ENCODE results near the gene AKAP17A. TPM values are rescaled to one million over a fixed set of nuclear protein-coding genes. Genes with fewer than 3 reads are reported as not detected.
"Not testable (repeated sequence)": the region's sequence is repeated elsewhere in the genome, so short reads cannot be mapped to it uniquely, and the experiment has no call there.

Gene AKAP17A
- total RNA-seq, 1 experiment from 2014 or later: 39.9 TPM

- no peaks in the 10 kb centered on the region for H3K36me3 ChIP-seq (ENCODE audit: control insufficient read depth, insufficient read depth, low read length)
- H3K4me3 Mint-ChIP-seq (ENCODE audit: unreplicated experiment): no peak overlapping the region
These were observed 27.3 kb downstream of the AKAP17A start for GRCh38 chrX:1618689-1619088.

GRCh38 chrX:1623691-1624090, 32.3 kb downstream of the AKAP17A start:
- POLR2A ChIA-PET: no interaction called here

More at GRCh38 chrX:1618689-1619088, 27.3 kb downstream of the AKAP17A start:
- DNase-seq: no peak
- intact Hi-C loops (cut with micrococcal nuclease; ENCODE audit: unreplicated experiment): no loop called here
- Mint-ChIP-seq H3K4me1 (ENCODE audit: low read depth, unreplicated experiment) (no peaks in the 10 kb centered on the region), H3K9me3 (ENCODE audit: unreplicated experiment) (no peaks in the 10 kb centered on the region), H3K27ac (ENCODE audit: unreplicated experiment) (no peak overlapping the region), H3K36me3 (ENCODE audit: insufficient read depth, unreplicated experiment) (no peaks in the 10 kb centered on the region), H3K27me3 (ENCODE audit: insufficient read depth, unreplicated experiment) (no peaks in the 10 kb centered on the region)
- ChIA-PET POLR2A (no interaction called here), CTCF (no interaction called here)
- no peak for TF ChIP-seq CTCF (IDR thresholded peaks at IDR 0.05; ENCODE audit: insufficient read depth in 1 of 2, low read depth in 1 of 2, low read length in 1 of 2, severe bottlenecking in 1 of 2, unreplicated experiment in 1 of 2)
- H3K4me3 ChIP-seq (ENCODE audit: low read depth, low read length): no peak overlapping the region
- no peaks in the 10 kb centered on the region for H3K4me1 ChIP-seq
- BruUV-seq (replicated peaks): no TSS peak
- H3K9me3 ChIP-seq: no peaks in the 10 kb centered on the region
- H3K27me3 ChIP-seq (replicated peaks; ENCODE audit: control insufficient read depth, insufficient read depth, low read length): no peaks in the 10 kb centered on the region

GRCh38 chrX:1624158-1624860, 32.9 kb downstream of the AKAP17A start:
- CTCF ChIA-PET: not testable (repeated sequence)

More at GRCh38 chrX:1623691-1624090, 32.3 kb downstream of the AKAP17A start:
- BruUV-seq (replicated peaks): no TSS peak
- DNase-seq: no peak
- CTCF ChIA-PET: no interaction called here
- Mint-ChIP-seq H3K4me3 (ENCODE audit: unreplicated experiment) (no peak overlapping the region), H3K27ac (ENCODE audit: unreplicated experiment) (no peak overlapping the region), H3K9me3 (ENCODE audit: unreplicated experiment) (peaks cover 6% of the 10 kb centered on the region), H3K36me3 (ENCODE audit: insufficient read depth, unreplicated experiment) (no peaks in the 10 kb centered on the region), H3K4me1 (ENCODE audit: low read depth, unreplicated experiment) (no peaks in the 10 kb centered on the region), H3K27me3 (ENCODE audit: insufficient read depth, unreplicated experiment) (no peaks in the 10 kb centered on the region)
- Histone ChIP-seq H3K4me3 (ENCODE audit: low read depth, low read length) (no peak overlapping the region), H3K27me3 (replicated peaks; ENCODE audit: control insufficient read depth, insufficient read depth, low read length) (no peaks in the 10 kb centered on the region), H3K9me3 (no peaks in the 10 kb centered on the region), H3K36me3 (ENCODE audit: control insufficient read depth, insufficient read depth, low read length) (no peaks in the 10 kb centered on the region), H3K4me1 (no peaks in the 10 kb centered on the region)
- intact Hi-C loops (cut with micrococcal nuclease; ENCODE audit: unreplicated experiment): no loop called here
- TF ChIP-seq CTCF (IDR thresholded peaks at IDR 0.05; ENCODE audit: insufficient read depth in 1 of 2, low read depth in 1 of 2, low read length in 1 of 2, severe bottlenecking in 1 of 2, unreplicated experiment in 1 of 2): no peak

GRCh38 chrX:1624861-1625215, 33.4 kb downstream of the AKAP17A start:
- H3K36me3 ChIP-seq (ENCODE audit: control insufficient read depth, insufficient read depth, low read length); DNase-seq; H3K27me3 ChIP-seq (replicated peaks; ENCODE audit: control insufficient read depth, insufficient read depth, low read length); H3K4me1 ChIP-seq; H3K4me3 Mint-ChIP-seq (ENCODE audit: unreplicated experiment); H3K27me3 Mint-ChIP-seq (ENCODE audit: insufficient read depth, unreplicated experiment); BruUV-seq (replicated peaks); H3K9me3 ChIP-seq; POLR2A ChIA-PET; CTCF ChIA-PET; H3K36me3 Mint-ChIP-seq (ENCODE audit: insufficient read depth, unreplicated experiment); H3K4me3 ChIP-seq (ENCODE audit: low read depth, low read length); H3K4me1 Mint-ChIP-seq (ENCODE audit: low read depth, unreplicated experiment); H3K27ac Mint-ChIP-seq (ENCODE audit: unreplicated experiment); intact Hi-C loops (cut with micrococcal nuclease; ENCODE audit: unreplicated experiment): not testable (repeated sequence)
- peaks cover 12% of the 10 kb centered on the region for H3K9me3 Mint-ChIP-seq (ENCODE audit: unreplicated experiment)

More at GRCh38 chrX:1624158-1624860, 32.9 kb downstream of the AKAP17A start:
- H3K4me3 ChIP-seq (ENCODE audit: low read depth, low read length); H3K27me3 ChIP-seq (replicated peaks; ENCODE audit: control insufficient read depth, insufficient read depth, low read length); POLR2A ChIA-PET; H3K4me3 Mint-ChIP-seq (ENCODE audit: unreplicated experiment); BruUV-seq (replicated peaks); intact Hi-C loops (cut with micrococcal nuclease; ENCODE audit: unreplicated experiment); H3K9me3 ChIP-seq; H3K27me3 Mint-ChIP-seq (ENCODE audit: insufficient read depth, unreplicated experiment); H3K4me1 ChIP-seq; H3K4me1 Mint-ChIP-seq (ENCODE audit: low read depth, unreplicated experiment); H3K36me3 ChIP-seq (ENCODE audit: control insufficient read depth, insufficient read depth, low read length); DNase-seq; H3K36me3 Mint-ChIP-seq (ENCODE audit: insufficient read depth, unreplicated experiment); H3K27ac Mint-ChIP-seq (ENCODE audit: unreplicated experiment): not testable (repeated sequence)
- H3K9me3 Mint-ChIP-seq (ENCODE audit: unreplicated experiment): peaks cover 12% of the 10 kb centered on the region
